IPS DF 4.7 (cell line): ENCODE data around the gene WDR86.

Experiments used
- DNase-seq: peaks from one replicate; pipeline ENCODE4 v3.0.0-alpha.2; 2013; ENCODE audit warnings: low spot score; ENCODE audit errors: extremely low read depth

The WDR86 gene

DNA sequence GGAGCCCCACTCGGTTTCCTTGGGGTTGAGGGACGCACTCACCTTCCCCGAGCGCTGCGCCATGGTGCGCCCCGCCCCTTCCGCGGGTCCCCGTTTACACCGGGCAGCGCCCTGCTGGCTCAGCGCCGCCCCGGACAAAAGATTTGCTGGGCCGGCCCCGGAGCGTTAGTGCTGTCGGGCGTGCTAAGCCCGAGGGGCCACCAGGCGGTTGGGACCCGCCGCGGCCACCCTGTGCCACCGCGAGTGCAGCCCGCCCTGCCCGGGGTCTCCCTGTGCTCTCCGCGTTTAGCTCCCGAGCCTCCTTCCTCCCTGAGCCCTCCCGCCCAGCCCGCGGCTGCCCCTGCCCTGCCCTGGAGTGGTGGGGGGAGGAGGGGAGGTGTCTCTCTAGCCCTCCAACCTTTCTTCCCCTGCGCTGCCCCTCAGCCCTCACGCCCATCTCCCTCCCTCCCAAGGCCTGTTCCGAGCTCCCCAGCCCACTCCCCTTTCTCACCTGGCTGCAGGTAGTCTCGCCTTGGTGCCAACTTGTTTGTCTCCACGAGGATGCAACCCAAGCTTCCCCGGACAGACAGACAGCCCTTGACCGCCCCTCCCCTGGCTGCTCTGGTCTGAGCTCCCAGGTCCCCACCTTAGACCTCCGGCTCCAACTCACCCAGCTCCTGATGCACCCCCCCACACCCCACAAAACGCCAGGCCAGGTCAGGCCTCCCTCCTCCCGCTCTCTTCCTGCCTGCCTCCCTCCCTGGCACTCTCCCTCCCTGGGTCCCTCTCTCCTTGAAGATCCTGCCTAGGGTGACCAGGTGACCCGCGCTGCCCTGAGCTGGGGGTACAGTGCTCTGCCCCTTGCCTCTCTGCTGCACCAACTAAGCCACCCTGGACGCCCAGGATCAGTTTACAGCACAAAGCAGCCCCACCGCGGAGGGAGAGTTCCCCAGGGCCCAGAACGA, 30.3 kb upstream of the WDR86 start, which contains the start of gene CRYGN:
CRYGN (minus strand) TSS at position 287 of the 944 bp plus-strand sequence; CDS start at position 63, 224 bp downstream.
- no peak for DNase-seq

DNA sequence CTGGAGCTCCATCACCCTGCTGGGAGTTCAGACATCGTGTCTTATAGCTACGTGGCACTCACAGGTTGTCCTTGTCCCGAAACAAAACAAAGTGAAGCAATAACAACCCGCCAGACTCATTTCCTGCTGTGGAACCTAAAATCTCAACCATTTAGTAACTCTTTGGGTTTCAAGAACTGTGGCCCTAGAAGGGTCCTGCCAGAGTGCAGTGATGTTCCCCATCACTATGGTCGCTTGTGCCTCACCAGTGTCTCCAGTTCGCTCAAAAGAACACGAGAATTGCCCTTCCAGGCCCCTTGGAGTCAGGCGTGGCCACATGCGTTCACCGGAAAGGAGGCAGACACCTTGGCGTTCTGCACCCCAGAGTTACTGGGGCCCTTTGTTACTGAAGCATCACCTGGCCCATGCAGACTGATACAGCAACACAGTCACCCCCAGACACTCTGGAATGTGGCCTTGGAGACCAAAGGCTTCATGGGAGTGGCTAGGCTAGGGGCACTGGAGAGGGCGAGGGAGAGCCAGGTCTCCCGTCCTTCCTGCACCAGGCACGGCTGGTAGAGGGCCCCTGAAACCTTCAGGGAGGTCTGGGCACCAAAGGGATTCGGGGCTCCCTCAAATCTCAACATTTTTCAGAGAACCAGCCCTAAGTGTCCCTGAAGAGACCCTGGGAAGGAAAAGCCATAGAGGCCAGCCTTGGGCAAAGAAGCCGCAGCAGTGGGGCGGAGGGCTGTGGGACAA, 29.2 kb upstream of the WDR86 start:
- no peak for DNase-seq

DNA sequence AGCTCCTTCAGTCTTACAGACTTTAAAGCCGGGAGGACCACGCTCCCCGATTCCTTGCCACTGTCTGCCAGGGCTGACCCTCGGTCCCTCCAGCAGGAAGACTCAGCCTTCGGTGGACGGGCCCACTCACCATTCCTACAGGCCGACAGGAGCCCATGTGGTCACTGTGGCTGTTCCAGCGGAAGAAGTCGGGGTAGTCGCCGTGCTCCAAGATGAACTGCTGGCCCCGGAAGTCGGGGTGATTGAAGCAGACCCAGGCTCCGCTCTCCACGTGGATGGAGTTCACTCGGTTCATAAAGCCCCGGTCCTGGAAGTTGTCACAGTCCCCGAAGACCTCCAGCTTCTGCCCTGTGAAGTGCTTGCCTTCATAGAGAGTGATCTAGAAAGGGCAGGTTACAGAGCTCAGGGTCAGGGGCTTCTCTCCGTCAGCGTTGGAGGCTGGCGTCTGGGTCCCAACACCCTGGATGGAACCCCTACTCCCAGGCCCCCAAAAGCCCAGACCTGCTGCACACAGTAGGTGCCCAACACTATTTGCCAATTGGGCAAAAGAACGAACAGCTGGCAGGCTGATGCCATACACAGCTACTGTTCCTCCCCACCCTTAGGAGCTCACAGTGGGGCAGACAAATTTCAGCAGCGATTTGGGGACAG, 28.2 kb upstream of the WDR86 start:
- no peak for DNase-seq

DNA sequence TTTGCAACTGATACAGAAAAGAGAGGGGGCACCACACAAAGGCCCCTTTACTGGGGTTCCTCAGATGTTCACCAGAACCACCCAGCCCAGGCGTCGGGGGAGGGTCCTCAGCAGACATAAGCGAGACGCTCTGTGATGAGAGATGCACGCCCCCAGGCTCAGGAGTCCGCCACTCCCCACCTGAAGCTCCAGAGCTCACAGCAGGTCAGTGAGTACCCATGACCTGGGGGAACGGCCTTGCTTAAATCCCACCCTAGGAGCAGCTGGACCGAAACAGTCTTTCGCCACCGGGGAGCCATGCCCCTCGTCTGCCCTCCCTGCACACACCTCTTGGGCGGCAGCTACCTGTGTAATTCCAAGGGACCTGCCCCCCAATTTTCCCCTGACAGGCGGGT, 27.3 kb upstream of the WDR86 start:
- no peak for DNase-seq

DNA sequence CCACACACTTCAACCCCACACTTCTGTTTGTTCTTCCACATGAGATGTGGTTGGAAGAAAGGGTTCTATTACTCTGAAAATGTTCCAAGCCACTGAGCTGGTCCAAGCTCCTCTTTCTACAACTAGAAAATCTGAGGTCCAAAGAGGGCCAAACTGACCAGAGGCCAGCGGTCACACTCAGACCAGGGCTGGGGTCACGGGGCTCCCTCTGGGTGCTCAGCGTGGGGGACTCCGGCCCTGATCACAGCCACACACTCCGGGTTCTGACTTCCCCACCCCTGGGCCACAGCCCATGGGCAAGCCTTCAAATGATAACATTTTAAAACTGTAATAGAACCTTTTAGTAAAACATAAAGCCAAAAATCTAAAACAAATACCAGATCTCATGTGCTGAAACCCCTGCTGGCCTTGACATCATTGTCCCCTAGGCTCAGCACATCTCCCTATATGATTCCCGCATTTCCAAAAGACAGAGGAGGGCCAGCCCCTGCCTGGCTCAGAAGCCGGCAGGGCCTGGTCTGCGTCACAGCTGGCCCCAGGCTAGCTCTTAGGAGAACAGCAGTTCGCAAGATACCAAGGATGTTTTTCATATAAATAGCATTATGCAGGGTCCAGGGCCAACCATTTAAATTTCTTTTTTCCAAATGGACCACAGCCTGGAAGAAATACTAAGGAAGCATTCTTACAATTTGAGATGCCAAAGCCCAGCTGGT, 26.8 kb upstream of the WDR86 start:
- DNase-seq = no peak

DNA sequence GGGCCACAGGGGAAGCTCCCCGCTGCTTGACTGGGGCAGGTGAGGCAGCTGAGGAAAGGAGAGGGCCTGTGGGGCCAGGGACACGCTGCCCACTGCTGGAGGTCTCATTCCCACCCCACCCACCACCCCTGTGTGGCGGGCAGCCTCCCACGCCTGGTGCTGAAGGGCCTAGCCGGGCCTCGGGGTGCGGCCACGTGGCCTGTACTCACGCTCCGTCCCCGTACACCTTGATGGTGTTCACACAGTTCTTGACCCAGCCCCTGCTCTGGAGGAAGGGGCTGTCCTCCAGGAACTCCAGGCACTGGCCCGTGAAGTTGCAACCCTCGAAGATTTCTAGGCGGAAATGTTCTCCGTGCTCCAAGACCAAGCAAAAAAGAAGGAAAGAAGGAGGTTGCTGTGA, 26.1 kb upstream of the WDR86 start:
- DNase-seq = no peak

DNA sequence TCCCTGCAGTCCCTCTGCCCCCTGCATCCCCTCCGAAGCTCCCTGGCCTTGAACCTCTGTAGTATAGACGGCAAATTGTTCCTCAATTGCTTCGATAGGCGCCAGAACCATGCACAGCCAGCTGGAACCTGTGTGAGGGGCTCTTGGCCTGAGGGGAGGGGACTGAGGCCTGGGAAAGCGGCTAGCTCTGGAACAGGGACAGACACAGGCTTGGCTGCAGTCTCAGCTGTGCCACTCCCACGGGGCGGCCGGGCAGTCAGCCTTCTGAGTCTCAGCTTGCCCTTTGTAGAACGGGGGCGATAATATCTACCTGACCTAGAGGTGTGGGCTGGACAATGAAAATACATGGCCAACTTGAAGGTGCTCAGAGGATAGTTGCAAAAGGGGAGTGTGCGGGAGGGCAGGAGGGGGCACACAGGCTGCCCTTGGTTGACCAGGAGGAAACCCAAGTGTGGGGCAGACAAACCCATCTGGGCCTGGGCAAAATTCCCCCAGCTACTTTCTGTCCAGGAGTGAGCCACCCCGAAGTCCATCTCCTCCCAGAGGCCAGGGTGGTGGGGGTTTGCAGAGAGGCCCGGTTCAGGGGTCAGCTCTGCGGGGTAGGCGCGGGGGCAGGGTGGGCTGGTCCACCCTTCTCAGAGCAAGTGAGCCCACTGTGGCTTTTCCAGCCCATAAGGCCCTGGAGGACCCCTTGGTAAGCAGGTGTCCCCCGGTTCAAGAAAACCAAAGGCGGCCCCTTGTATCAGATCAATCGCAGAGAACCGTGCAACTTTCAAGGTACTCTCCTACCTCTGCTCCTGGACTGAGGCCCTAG, 25.5 kb upstream of the WDR86 start:
- no peak for DNase-seq

DNA sequence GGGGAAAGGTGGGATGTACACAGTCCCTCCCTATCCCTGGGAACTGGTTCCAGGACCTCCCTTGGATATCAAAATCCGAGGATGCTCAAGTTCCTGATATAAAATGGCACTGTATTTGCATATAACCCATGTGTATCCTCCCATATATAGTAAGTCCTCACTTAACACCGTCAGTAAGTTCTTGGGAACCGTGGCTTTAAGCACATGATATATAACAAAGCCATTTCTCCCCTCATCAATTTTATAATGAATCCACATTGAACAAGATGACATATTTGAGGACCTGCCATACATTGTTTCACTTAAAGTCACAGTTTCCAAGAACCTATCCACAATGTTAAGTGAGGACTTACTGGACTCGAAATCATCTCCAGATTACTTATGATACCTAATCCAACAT, 24.7 kb upstream of the WDR86 start:
- DNase-seq = no peak

DNA sequence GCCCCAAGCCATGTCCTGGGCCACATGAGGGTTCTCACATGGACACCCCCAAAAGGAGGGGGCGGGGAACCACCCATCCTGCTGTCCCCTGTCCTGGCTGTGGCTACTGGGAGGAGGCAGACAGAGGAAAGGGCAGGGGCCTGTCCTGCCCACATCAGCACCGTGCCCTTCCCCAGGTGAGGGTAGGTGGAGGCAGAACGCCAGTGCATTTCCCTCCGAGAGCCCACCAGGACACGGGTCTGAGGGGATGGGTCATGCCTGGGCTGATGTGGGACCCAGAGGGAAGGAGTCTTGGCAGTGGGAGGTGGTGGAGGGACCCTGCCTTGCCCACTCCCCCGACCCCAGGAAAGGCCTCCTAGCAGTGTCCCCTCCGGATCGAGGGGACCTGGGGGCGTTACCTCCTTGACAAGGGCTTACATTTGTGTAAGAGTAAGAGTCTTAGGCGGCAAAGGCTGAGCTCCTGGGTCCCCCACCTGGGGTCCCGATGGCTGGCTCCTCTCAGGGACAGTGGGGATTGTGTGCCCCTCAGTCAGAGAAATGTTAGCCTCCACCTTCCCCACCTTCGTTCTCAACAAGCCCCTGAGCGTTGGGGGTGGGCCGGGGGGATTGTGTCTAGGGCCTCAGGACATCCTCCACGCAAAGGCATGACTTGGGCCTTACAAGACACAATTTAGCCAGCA, 24.0 kb upstream of the WDR86 start:
- DNase-seq = no peak

DNA sequence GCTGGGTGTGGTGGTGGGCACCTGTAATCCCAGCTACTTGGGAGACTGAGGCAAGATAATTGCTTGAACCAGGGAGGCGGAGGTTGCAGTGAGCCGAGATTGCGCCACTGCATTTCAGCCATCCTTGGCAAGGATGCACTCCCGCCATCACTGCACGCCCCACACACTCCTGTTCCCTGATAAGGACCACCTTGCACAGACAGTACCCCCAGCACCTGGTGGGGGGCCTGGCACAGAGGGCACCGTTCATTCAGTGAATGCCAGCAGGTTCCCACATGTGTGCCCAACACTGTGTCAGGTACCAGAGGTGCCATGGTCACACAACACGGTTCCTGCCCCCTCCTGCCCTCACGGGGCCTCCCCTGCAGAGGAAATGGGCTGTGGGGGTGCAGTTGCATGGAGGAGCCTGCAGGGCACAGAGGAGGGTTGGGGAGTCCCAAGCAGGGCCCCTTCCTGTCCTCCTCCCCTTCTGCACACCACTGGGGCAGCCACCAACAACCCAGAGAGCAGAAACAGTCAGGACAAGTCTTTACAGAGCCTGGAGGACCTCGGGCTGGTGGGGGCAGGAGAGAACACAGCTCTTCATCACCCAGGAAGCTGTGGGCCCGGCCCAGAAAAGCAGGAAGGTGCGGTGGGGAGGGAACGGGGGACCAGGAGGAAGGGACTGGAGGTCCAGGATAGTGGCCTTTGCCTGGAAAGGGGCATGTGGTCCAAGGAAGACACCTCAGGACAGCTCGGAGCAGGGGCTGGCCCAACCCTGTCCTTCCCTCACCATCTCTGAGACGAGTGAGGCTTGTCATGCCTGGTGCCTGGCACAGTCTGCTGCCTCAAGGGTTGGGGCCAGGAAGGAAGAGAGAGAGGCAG, 23.1 kb upstream of the WDR86 start:
- DNase-seq = no peak

DNA sequence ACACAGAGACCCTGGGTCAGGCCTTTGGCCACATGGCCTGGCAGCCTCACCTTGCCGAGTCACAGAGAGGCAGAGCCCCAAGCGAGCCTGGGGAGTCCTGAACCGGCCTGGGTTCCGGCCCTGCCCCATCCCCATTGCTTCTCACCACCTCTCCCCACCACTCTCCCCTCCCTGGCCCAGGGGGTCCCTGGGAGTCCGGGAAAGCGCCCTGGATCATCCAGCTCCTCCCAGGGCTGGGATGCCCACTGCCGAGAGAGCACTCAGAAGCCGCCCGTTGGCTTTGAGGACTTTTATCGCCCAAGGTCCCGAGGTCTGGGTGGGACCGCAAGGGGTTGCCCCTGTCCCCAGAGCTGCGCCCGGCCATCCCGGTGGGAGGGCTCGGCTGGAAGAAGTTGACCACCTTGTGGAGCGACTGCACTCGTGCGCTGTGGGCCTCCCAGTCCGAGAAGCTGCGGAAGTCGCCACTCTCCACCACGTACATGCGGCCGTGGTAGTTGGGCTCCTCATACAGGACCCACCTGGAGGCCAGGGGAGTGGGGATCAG, 22.0 kb upstream of the WDR86 start:
- DNase-seq = no peak

DNA sequence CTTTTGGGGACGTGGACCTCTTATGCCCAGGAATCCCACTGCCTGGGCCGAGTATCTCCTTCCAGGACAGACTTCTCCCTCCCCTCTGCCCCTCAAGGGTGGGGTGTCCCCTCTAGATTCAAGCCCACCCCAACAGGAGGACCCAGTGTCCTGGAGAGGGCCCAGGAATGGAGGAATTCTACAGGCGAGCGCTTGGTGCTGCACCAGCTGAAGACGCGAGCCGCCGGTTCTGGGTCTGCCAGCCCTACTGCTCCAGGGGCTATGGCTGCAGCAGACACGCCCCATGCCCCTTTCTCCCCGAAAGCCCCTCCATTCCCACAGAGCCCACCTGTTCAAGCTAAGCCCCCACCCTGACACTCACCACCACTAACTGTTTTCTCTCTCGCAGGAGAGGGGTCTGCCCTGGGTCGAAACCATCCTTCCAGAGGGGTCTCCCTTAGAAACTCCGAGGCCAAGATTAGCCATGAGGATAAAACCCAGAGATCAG, 21.5 kb upstream of the WDR86 start:
- no peak for DNase-seq

DNA sequence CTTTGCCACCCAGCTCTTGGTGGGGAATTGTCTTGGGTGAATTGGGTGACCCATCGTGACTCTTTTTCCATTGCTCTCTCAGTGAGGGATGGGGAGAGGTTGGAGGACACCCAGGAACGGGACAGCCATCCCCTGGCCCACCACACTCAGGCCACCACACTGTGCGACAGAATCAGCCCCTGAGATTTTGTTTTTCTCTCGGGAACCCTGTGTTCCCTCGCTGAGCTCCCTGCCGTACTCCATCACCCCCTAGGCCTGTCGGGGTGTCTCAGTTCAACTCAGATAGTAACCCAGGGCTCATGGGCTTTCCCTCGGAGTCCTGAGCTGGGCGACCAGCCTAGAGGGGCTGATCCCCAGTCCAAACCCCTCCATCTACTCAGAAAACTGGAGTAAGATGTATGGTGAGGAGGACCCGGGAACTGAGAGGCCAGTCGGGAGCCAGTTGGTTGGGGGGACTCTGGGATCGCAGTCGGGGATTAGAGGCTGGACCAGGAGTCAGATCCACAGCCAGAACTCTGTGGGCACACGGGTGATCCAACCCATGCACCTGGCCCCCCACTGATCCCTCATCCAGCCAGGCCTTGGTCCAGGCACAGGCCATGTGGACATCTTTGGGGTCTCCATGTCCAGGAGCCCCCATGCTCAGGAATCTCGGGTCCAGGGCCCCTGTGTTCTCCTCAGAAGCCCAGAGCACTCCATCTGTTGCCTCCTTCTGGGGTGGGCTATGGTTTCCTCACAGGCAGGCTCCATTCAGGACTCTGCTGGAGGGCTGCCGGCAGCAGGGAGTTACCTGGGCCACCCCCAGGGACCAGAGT, 20.8 kb upstream of the WDR86 start:
- DNase-seq = no peak

DNA sequence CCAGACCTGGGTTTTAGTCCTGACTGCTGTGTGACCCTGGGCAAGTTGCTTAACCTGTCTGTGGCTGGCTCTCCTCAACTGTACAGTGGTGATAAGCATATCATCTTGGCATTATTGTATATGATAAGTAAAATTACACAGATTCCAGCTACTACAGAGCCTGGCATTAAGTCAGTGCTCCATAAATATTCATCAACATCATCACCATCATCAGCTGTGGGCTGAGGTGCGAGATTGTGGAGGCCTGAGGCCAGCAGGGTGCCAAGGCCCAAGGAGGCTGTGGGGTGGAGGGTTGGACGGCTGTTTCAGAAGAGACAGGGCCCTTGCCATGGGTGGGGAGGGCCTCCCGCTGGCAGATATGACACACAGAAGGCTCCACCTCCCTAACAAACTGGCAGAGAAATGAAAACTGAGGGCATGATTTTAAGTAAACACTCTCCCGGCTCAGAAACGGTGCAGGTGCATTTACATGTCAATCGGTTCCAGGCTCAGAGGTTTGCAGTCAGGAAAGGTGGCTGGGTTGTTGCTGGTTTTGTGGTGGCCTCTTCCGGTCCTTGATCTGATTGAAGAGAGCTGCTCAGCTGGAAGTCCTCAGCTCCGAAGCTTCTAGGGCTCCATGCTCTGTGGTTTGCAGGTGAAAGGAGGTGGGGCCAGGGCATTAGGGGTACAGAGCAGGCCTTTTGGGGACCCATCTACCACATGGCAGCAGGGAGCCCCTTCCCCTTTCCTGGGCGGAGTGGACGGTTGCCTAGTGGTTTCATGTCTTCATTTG, 19.9 kb upstream of the WDR86 start:
- DNase-seq = no peak

DNA sequence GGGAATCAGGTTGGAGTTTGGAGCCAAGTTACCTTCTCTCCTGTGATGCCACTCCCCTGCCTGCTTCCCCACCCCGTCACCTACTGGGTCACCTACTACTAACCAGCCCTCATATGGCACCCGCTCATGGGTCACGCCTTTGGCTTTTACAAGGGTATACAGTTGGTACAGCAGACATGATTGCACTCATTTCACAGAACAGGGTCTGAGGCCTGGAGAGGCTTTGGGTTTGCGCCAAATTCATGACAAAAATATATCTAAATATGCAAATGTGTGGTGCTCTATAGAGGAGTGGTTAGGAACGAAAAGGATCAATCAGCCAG, 19.4 kb upstream of the WDR86 start:
- no peak for DNase-seq

DNA sequence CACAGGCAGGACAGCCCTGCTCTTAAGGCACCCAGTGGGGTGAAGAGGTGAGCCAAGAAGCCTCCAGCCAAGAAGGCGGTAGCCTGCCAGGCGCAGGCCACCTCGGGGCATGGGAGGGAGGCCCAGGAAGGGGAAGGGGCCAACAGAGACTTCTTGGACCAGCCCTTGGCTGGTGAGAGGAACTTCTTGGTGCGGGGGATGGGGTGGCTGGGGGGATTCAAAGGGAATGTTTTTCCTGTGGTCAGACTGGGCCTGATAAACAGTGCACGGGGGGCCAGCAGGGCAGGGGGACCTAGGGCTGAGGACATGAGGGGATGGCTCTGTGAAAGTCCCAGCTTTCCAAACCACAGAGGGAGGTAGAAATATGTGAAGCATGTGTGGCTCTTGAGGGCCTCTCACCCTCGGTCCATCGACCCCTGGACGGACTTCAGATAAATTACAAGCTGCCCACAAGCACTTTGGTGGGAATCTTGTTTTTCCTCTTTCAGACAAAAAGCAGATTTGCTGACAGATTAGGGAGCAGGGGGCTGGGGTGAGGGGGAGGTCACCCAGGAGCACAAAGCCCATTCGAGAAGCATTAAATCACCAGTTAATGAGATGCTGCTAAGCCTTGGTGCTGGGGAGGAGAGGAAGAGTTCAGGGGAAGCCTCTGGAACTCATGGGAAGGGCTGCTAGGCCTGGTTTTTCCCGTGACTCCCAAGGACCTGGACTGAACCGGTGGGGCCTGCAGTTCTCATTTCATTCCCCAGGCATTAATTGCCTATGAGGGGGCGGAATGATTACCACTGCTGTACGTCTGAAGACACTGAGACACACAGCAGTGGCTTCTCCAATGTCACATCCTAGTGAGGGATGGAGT, 18.8 kb upstream of the WDR86 start:
- no peak for DNase-seq
